H9 (cell line): ENCODE data around the gene PNMT. TPM values are rescaled to one million over a fixed set of nuclear protein-coding genes. Genes with fewer than 3 reads are reported as not detected.

Source experiments
- DNase-seq: peaks from one replicate; pipeline ENCODE4 v3.0.0-alpha.2; 2017
- H2AFZ ChIP-seq: one replicate; pipeline ENCODE4 v1.6.1; 2013; ENCODE audit warnings: mild to moderate bottlenecking, low read length, control low read depth, moderate library complexity
- H2AK5ac ChIP-seq: 2 replicates; pipeline ENCODE4 v1.6.1; 2013; ENCODE audit warnings: low read length, control low read depth, mixed read lengths; ENCODE audit not compliant: insufficient read length
- H2BK120ac ChIP-seq: one replicate; pipeline ENCODE4 v1.6.1; 2013; ENCODE audit warnings: low read depth, mild to moderate bottlenecking, low read length, control low read depth, inconsistent platforms; ENCODE audit not compliant: poor library complexity, severe bottlenecking
- H2BK12ac ChIP-seq: 2 replicates; pipeline ENCODE4 v1.6.1; 2013; ENCODE audit warnings: low read length, control low read depth, mixed read lengths, low read depth; ENCODE audit not compliant: insufficient read length
- H2BK15ac ChIP-seq: 2 replicates; pipeline ENCODE4 v1.6.1; 2013; ENCODE audit warnings: low read depth, low read length, control low read depth
- H2BK20ac ChIP-seq: one replicate; pipeline ENCODE4 v1.6.1; 2013; ENCODE audit warnings: low read depth, mild to moderate bottlenecking, low read length, control low read depth, inconsistent platforms; ENCODE audit not compliant: poor library complexity, severe bottlenecking
- H2BK5ac ChIP-seq: 2 replicates; pipeline ENCODE4 v1.6.1; 2013; ENCODE audit warnings: low read length, control low read depth, mixed read lengths; ENCODE audit not compliant: insufficient read length
- H3K14ac ChIP-seq: 2 replicates; pipeline ENCODE4 v1.6.1; 2013; ENCODE audit warnings: low read length, control low read depth; ENCODE audit not compliant: insufficient read depth
- H3K18ac ChIP-seq: 2 replicates; pipeline ENCODE4 v1.6.1; 2013; ENCODE audit warnings: low read depth, mild to moderate bottlenecking, mixed read lengths, low read length, control low read depth; ENCODE audit not compliant: insufficient read length
- H3K23ac ChIP-seq: 2 replicates; pipeline ENCODE4 v1.6.1; 2013; ENCODE audit warnings: low read length, control low read depth, mixed read lengths, low read depth; ENCODE audit not compliant: insufficient read length
- H3K23me2 ChIP-seq: 2 replicates; pipeline ENCODE4 v1.6.1; 2013; ENCODE audit warnings: low read depth, mild to moderate bottlenecking, mixed read lengths, low read length, control low read depth; ENCODE audit not compliant: insufficient read length, poor library complexity, severe bottlenecking
- H3K27ac ChIP-seq: 2 replicates; pipeline ENCODE4 v1.5.1; 2013; ENCODE audit warnings: low read length, control low read depth, mixed read lengths, low read depth; ENCODE audit not compliant: insufficient read length
- H3K27me3 ChIP-seq: 2 replicates; pipeline ENCODE4 v1.6.1; 2013; ENCODE audit warnings: low read length, control low read depth, inconsistent platforms; ENCODE audit not compliant: insufficient read depth
- H3K4ac ChIP-seq: 2 replicates; pipeline ENCODE4 v1.6.1; 2013; ENCODE audit warnings: low read depth, mild to moderate bottlenecking, control low read depth, inconsistent platforms, low read length, moderate library complexity
- H3K4me1 ChIP-seq: 2 replicates; pipeline ENCODE4 v1.6.1; 2013; ENCODE audit warnings: low read length, control low read depth, inconsistent platforms; ENCODE audit not compliant: insufficient read depth
- H3K4me2 ChIP-seq: 2 replicates; pipeline ENCODE4 v1.6.1; 2013; ENCODE audit warnings: low read length, control low read depth, mixed read lengths; ENCODE audit not compliant: insufficient read length, insufficient read depth
- H3K56ac ChIP-seq: 2 replicates; pipeline ENCODE4 v1.6.1; 2013; ENCODE audit warnings: low read depth, mild to moderate bottlenecking, mixed read lengths, low read length, control low read depth; ENCODE audit not compliant: insufficient read length
- H3K79me1 ChIP-seq: 2 replicates; pipeline ENCODE4 v1.6.1; 2013; ENCODE audit warnings: low read depth, mild to moderate bottlenecking, moderate library complexity, low read length, control low read depth, inconsistent platforms; ENCODE audit not compliant: insufficient read depth, poor library complexity, severe bottlenecking
- H3K79me2 ChIP-seq: 2 replicates; pipeline ENCODE4 v1.6.1; 2013; ENCODE audit warnings: low read length, control low read depth, inconsistent platforms; ENCODE audit not compliant: insufficient read depth
- H3K9ac ChIP-seq: 2 replicates; pipeline ENCODE4 v1.6.1; 2013; ENCODE audit warnings: low read length, control low read depth, mixed read lengths; ENCODE audit not compliant: insufficient read length; ENCODE audit errors: extremely low read depth
- H3K9me3 ChIP-seq: one replicate; pipeline ENCODE4 v1.6.1; 2013; ENCODE audit warnings: low read depth, low read length, inconsistent platforms; ENCODE audit not compliant: control insufficient read depth
- H3T11ph ChIP-seq: one replicate; pipeline ENCODE4 v1.6.1; 2013; ENCODE audit warnings: mild to moderate bottlenecking, low read length, control low read depth, inconsistent platforms
- H4K20me1 ChIP-seq: one replicate; pipeline ENCODE4 v1.6.1; 2013; ENCODE audit not compliant: control insufficient read depth, insufficient read length, insufficient read depth
- H4K5ac ChIP-seq: 2 replicates; pipeline ENCODE4 v1.6.1; 2013; ENCODE audit warnings: low read depth, mild to moderate bottlenecking, mixed read lengths, low read length, control low read depth; ENCODE audit not compliant: insufficient read length
- H4K8ac ChIP-seq: replicated peaks from 2 replicates; pipeline ENCODE4 v1.6.1; 2013; ENCODE audit warnings: low read length, control low read depth, mixed read lengths, low read depth; ENCODE audit not compliant: insufficient read length
- H4K91ac ChIP-seq: 2 replicates; pipeline ENCODE4 v1.6.1; 2013; ENCODE audit warnings: low read depth, mild to moderate bottlenecking, moderate library complexity, mixed read lengths, low read length, control low read depth; ENCODE audit not compliant: insufficient read length
- H3K27ac Mint-ChIP-seq, 3 experiments: 2 replicates in 2 of 3; 3 replicates in 1 of 3; pipeline ENCODE4 v1.8.0; 2020 to 2021; ENCODE audit warnings: mixed read lengths in 3 of 3, mild to moderate bottlenecking in 1 of 3, moderate library complexity in 1 of 3
- H3K27me3 Mint-ChIP-seq: 2 replicates; pipeline ENCODE4 v1.8.0; 2021; ENCODE audit warnings: low read depth, mild to moderate bottlenecking, moderate library complexity, mixed read lengths
- H3K36me3 Mint-ChIP-seq, 3 experiments: 2 replicates in 2 of 3; 3 replicates in 1 of 3; pipeline ENCODE4 v1.8.0; 2020 to 2021; ENCODE audit warnings: low read depth in 3 of 3, mixed read lengths in 3 of 3; ENCODE audit not compliant: insufficient read depth in 1 of 3
- H3K4me1 Mint-ChIP-seq, 2 experiments: 2 replicates each; pipeline ENCODE4 v1.8.0; 2020; ENCODE audit warnings: mixed read lengths in 2 of 2
- H3K4me3 Mint-ChIP-seq, 2 experiments: 2 replicates in 1 of 2; 3 replicates in 1 of 2; pipeline ENCODE4 v1.8.0; 2020 to 2021; ENCODE audit warnings: mild to moderate bottlenecking in 2 of 2, mixed read lengths in 2 of 2, moderate library complexity in 1 of 2
- H3K9me3 Mint-ChIP-seq, 2 experiments: 2 replicates in 1 of 2; 3 replicates in 1 of 2; pipeline ENCODE4 v1.8.0; 2020; ENCODE audit warnings: mild to moderate bottlenecking in 2 of 2, mixed read lengths in 2 of 2, moderate library complexity in 1 of 2
- CTCF ChIP-seq: fragments of 200-600 bp; sonication (generic); conservative IDR thresholded peaks from 3 replicates; pipeline ENCODE4 v1.8.0; 2021; ENCODE audit warnings: antibody characterized with exemption, mild to moderate bottlenecking
- WGBS: extraction: QIAGEN DNeasy Blood & Tissue Kit; methylation state at CpG from one replicate; pipeline ENCODE4 v1.1.7; 2013; ENCODE audit warnings: missing lambda C conversion rate, low lambda C conversion rate, mixed read lengths; ENCODE audit not compliant: insufficient read length; ENCODE audit errors: extremely low coverage; 5-methylcytosine and 5-hydroxymethylcytosine counted together
- total RNA-seq: library from RNA; stranded (reverse); gene quantifications from 2 replicates; pipeline ENCODE4 v1.2.1, GENCODE V29; 2021

The PNMT gene
- total RNA-seq, 1 experiment from 2014 or later, result 2.1 TPM

GRCh38 chr17:39618956-39619785 lies 49.1 kb upstream of the PNMT start:
- H3K4ac ChIP-seq, result no peak overlapping the region
- H3K23me2 ChIP-seq, result peaks cover 2% of the 10 kb centered on the region
- H3K27me3 ChIP-seq, result peaks cover 19% of the 10 kb centered on the region; the same call in 1 of the 2 replicates
- no peak overlapping the region for H3K27ac ChIP-seq
- H3K79me2 ChIP-seq, result no peaks in the 10 kb centered on the region
- H2BK20ac ChIP-seq, result no peak overlapping the region
- no peaks in the 10 kb centered on the region for H3K4me1 ChIP-seq
- no peak overlapping the region for H4K91ac ChIP-seq
- no peak overlapping the region for H2BK5ac ChIP-seq
- H3K14ac ChIP-seq, result no peak overlapping the region
- H3K4me2 ChIP-seq, result peak overlapping the region; percentile 75
- no peak overlapping the region for H4K5ac ChIP-seq
- no peak overlapping the region for H2BK12ac ChIP-seq
- Mint-ChIP-seq H3K4me1 (peaks cover 17 to 23% of the 10 kb centered on the region in 2 experiments), H3K9me3 (no peaks in the 10 kb centered on the region; a peak in 1 of 5 replicates), H3K27ac (no peak overlapping the region), H3K4me3 (peak overlapping the region in 1 of 2 experiments; percentile 48; a peak in 1 of 5 replicates), H3K36me3 (no peaks in the 10 kb centered on the region), H3K27me3 (peaks cover 96% of the 10 kb centered on the region)
- H3K79me1 ChIP-seq, result no peaks in the 10 kb centered on the region
- H3K9me3 ChIP-seq, result no peaks in the 10 kb centered on the region
- no peak overlapping the region for H3K56ac ChIP-seq
- H2BK15ac ChIP-seq, result no peak overlapping the region
- H3K23ac ChIP-seq, result no peak overlapping the region
- no peak overlapping the region for H3K18ac ChIP-seq
- H4K8ac ChIP-seq, result no peak overlapping the region
- no peak for DNase-seq
- WGBS, result no CpG with 5 or more reads among the region's 13 CpGs
- no peak for TF ChIP-seq CTCF
- H2AK5ac ChIP-seq, result no peak overlapping the region
- H3K9ac ChIP-seq, result no peak overlapping the region
- H2AFZ ChIP-seq, result no peak overlapping the region
- H3T11ph ChIP-seq, result no peak overlapping the region
- no peaks in the 10 kb centered on the region for H4K20me1 ChIP-seq
- H2BK120ac ChIP-seq, result no peak overlapping the region
